HG03565 (cell line): ENCODE results near the gene LGALS7B.
"Not testable (repeated sequence)": the region's sequence is repeated elsewhere in the genome, so short reads cannot be mapped to it uniquely, and the experiment has no call there.

Experiments used
- ATAC-seq: cut with Tn5 transposase; IDR thresholded peaks from one replicate; pipeline ENCODE4 v1.9.1; 2021; ENCODE audit warnings: mild to moderate bottlenecking, moderate library complexity; ENCODE audit not compliant: unreplicated experiment

The LGALS7B gene

DNA sequence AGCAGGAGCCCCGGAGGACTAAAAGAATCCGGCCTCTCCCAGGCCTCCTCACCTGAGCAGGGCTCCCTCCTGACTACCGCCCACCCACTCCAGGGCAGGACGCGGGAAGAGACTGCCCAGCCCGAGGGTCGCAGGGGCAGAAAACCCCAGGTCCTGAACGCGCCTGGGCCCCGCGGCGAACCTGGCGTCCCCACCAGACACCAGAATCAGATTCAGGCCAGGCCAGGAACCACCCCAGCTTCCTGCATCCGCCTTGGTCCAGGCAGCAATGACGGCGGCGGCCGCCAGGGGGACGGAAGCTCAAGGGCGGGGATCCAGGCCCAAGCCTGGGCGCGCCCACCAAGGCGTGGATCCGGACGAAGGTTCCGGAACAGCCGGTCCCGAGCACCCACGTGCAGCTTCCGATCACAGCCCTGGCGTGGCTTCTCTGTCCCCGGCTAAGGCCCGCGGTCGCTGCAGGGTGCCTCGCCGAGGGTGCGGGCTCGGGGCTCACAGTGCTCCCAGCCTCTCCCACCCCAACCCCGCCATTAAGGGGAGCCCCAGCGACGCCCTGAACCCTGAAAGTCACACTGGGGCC, 19.3 kb upstream of the LGALS7B start:
- ATAC-seq: no peak

DNA sequence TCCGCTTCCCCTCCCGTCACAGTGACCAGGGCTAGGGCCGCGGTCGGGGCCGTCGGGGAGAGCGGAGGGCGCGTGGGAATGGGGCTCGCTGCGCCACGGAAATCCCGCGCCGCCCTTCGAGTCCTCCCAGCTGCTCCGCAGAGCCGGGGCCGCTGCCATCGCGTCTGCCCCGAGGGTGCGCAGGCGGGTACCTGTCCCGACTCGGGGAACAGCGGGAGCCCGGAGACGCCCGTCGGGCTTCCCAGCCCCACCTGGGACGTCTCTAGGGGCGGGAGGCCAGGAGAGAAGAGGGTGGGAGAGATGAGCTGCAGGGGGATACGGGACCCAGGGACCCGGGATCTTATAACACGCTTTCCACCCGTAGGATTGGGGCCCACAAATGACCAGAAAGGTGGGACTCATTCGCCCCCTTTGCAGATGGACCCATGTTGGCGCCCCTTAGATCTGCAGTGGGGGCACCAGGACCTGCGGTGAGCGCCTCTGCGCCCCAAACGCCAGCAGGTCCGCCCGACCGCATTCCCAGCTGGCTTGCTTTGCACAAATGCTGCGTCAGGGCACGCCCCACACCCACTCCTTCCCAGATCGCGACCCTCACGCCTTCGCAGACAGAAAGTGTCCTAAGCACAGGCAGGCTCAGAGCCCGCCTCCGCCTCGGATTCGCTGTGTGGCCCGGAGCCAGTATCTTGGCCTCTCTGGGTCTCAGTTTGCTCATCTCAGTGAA, 18.6 kb upstream of the LGALS7B start:
- ATAC-seq: not testable (repeated sequence)

DNA sequence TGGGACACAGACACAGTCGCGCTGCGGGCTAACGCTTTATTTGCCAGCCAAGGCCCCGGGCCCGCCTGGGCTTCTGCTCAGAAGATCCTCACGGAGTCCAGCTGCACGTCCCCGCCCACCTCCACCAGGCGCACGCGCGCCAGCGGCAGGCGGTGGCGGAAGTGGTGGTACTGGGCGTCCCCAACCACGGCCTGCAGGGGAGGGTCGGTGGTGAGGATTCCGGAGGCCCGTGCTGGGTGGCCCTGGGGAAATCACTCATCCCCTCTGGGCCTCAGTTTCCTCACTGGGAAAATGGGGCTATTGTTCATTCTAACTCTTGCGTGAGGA, 18.1 kb upstream of the LGALS7B start:
- ATAC-seq: not testable (repeated sequence)

DNA sequence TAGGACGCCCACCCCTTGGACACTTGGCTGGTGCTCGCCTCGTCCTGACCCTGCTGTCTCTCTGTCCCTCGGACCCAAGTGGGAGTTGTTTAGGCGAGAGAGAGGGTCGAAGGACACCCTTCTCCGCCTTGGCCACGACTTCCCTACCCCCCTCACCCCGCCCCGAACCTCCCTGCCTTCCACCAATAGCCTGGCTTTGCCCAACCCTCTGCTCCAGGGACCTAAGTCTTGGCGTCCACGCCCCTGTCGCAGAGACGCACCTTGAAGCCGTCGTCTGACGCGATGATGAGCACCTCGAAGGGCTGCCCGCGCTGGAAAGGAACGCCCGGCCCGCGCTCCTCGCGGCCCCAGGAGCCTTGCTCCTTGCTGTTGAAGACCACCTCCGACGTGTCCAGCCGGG, 17.4 kb upstream of the LGALS7B start:
- ATAC-seq: not testable (repeated sequence)

DNA sequence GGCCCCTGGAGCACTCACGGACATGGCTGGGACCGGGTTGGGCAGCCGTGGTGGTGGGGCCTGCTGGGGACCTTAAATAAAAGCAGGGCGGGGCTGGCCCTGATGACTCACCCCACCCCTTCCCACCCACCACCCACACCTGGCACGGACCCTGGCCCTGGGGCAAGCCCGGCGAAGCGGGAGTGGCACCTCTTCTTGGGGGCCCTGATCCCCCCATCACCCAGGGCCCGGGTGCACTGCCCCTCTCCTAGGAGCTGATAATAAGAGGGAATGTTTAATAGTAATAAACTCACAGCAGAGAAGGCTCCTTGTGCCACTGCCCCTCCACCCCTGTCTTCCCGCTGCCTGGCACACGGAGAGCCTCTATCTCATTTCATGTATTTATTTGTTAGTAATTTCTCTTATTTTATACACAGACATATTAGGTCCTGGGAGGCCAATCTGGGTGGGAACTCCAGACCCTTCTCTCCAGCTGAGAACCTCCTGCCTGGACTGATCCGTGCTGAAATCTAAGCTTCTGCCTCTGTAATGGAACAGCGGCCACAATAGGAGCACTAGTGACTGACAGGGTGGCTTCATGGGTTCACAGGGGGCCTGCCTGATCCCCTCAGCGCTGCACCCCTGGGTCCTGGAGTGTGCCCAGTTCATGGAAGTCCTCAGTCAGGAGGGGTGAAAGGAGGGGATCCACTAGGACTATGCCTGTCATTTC, 15.4 kb upstream of the LGALS7B start, which contains the start of gene LGALS7:
Gene LGALS7, minus strand, starts transcription at position 49 of the 709 bp plus-strand sequence. Its CDS starts 25 bp downstream, at position 24.
- ATAC-seq: no peak

DNA sequence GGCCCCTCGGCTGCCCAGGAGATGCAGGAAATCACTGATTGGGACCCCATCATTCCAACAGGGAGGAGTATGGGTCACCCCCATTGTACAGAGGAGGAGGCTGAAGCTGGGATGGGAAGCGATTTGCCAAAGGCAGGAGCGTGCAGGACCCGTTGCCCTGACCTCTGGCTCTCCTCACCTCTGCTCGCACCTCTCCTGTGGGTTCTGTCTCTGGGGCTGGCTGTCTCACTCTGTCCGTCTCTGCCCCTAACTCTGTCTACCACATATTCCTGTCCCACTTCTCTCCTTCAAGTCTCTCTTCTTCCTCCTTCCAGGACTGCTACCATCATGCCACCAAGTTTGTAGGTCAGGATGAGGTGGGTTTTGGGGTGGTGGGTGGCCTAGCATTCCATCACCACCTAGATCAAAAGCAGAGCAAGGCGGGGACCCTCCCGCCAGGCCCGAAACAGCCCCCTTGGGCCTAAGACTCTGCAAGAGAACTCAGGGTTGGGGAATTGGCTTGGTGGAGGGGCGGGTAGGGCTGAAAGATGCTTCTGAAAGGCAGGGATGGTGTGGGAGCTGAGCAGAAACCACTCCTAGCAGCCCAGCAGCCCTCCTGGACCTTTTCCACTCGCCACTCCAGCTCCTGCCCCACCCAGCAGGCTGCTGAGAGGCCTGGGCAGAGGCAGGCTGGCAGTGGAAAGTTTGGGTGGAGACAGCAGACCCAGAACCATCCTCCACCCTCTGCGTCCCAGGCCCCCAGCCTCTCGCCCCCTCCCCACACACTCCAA, 14.6 kb upstream of the LGALS7B start:
- ATAC-seq: no peak

DNA sequence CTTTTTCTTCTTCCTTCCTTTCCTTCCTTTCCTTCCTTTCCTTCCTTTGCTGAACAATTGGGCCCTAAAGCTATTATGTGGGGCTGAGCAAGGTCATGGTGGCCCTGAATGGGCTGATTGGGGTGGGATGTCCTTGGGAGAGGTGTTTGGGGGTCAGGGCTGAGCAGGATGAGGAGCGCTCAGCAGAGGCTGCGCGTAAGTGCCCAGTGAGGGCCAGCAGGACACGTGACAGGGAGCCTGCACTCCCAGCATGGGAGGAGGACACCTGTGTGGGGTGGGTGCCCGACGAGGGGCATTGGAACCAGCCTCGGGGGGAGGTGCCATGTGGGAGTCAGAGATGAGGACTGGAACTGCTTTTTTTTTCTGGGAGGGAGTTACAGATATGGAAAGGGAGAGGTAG, 10.3 kb upstream of the LGALS7B start:
- ATAC-seq: no peak

DNA sequence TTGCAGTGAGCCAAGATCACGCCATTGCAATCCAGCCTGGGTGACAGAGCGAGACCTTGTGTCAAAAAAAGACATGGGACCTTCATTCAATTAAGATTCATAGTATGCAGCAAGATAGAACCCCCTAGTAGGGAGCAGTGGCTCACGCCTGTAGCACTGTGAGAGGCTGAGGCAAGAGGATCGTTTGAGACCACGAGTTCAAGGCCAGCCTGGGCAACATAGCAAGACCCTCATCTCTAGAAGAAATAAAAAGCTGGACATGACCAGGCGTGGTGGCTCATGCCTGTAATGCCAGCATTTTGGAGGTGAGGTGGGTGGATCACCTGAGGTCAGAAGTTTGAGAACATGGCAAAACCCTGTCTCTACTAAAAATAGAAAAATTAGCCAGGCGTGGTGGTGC, 8.6 kb upstream of the LGALS7B start:
- ATAC-seq: no peak

DNA sequence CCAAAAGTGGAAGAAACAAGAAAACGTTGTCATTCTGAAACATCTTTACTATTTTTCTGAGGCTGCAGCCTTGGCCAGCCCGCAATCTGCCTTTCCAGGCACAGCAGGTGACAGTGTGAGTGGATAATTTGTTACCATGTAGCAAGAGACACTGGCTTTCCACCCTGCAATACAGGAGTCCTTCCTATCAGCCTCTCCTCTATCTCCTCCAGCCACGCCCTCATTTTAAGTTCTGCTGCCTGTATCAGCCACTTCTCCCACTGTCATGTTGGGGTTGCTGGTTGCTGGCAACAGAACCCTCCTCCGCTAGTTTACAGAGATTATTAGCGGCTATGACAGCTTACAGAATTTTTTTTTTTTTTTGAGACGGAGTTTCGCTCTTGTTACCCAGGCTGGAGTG, 7.9 kb upstream of the LGALS7B start:
- ATAC-seq: no peak

DNA sequence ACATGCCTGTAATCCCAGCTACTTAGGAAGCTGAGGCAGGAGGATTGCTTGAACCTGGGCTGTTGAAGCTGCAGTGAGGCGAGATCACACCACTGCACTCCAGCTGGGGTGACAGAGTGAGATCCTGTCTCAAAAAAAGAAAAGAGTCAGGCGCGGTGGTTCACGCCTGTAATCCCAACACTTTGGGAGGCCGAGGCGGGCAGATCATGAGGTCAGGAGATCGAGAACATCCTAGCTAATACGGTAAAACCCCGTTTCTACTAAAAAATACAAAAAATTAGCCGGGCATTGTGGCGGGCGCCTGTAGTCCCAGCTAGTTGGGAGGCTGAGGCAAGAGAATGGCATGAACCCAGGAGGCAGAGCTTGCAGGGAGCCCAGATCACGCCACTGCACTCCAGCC, 6.8 kb upstream of the LGALS7B start:
- ATAC-seq: not testable (repeated sequence)

DNA sequence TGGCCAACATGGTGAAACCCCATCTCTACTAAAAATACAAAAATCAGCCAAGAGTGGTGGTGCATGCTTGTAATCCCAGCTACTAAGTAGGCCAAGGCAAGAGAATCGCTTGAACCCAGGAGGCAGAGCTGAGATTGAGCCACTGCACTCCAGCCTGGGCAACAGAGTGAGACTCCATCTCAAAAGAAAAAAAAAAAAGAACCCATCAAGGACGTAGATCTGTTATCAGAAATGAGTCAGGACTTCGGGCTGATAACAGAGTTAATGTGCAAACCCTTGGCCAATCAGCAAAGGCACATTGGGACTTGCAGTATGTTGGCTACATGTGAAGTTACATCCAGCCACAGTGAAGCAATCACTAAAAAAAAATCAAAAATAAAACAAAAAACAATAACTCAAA, 4.8 kb upstream of the LGALS7B start:
- no peak for ATAC-seq

DNA sequence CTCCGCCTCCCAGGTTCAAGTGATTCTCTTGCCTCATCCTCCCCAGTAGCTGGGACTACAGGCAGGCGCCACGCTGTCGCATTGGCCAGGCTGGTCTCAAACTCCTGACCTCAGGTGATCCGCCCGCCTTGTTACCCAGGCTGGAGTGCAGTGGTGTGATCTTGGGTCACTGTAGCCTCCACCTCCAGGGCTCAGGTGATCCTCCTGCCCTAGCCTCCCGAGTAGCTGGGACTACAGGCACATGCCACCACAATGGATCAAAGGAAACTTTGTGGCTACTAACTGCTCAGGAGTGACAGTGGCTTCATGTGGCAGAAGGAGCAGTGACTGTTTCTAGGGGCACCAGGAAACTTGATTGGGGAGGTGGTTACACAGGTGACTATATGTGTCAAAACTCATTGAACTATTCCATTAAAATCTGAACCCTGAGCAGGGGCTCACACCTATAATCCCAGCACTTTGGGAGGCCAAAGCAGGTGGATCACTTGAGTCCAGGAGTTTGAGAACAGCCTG, 3.8 kb upstream of the LGALS7B start:
- no peak for ATAC-seq

DNA sequence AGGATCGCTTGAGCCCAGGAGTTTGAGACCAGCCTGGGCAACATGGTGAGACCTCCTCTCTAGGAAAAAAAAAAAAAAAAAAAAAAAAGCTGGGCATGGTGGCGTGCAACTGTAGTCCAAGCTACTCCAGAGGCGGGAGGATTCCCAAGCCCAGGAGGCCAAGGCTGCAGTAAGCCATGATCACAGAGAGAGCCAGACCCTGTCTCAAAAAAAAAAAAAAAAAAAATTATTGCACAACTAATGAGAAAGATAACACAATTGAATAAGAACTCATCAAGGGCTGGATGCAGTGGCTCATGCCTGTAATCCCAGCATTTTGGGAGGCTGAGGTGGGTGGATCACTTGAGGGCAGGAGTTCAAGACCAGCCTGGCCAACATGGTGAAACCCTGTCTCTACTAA, 2.9 kb upstream of the LGALS7B start:
- not testable (repeated sequence) for ATAC-seq

DNA sequence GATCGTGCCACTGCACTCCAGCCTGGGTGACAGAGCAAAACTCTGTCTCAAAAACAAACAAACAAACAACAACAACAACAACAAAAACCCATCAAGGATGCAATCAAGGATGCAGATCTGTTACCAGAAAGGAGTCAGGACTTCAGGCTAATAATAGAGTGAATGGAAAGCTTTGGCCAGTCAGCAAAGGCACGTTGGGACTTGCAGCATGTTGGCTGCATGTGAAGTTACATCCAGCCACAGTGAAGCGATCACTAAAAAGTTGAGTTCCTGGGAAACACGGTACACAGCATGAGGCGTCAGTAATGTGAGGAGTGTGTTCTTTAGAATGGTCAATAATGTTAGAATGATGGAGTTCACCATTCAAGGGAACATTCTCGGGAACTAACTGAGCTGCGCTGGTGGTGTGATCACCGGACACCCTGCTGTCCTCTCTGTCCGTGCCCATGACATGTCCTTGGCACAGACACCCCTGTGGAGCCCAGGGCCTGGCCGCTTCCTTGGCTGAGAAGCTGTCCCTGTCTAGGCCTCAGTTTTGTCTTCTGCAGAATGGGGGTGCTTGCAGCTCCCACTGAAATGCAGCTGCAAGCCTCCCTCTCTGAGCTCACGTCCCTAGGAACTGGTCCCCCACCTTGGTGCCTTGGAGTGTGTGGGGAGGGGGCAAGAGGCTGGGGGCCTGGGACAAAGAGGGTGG, 2.3 kb upstream of the LGALS7B start:
- ATAC-seq: no peak

DNA sequence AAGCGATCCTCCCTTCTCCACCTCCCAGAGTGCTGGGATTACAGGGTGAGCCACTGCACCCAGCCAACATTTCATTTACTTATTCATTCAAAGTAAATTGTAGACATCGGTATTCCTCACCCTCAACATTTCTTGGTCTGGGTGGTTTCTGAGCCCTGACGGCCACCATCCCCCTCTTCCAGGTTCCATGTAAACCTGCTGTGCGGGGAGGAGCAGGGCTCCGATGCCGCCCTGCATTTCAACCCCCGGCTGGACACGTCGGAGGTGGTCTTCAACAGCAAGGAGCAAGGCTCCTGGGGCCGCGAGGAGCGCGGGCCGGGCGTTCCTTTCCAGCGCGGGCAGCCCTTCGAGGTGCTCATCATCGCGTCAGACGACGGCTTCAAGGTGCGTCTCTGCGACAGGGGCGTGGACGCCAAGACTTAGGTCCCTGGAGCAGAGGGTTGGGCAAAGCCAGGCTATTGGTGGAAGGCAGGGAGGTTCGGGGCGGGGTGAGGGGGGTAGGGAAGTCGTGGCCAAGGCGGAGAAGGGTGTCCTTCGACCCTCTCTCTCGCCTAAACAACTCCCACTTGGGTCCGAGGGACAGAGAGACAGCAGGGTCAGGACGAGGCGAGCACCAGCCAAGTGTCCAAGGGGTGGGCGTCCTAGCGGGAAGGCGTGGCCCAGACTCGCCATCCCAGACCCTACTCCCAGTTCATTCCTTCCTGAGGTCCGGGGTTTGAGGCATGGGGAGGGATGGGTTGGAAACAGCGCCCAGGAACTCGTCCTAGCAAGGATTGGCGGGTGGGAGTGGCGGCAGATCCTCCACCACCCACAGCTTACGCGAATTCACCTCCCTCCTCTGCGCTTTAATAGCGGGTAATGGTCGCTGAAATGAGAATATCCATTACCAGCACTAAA, 1.8 kb downstream of the LGALS7B start:
- not testable (repeated sequence) for ATAC-seq

DNA sequence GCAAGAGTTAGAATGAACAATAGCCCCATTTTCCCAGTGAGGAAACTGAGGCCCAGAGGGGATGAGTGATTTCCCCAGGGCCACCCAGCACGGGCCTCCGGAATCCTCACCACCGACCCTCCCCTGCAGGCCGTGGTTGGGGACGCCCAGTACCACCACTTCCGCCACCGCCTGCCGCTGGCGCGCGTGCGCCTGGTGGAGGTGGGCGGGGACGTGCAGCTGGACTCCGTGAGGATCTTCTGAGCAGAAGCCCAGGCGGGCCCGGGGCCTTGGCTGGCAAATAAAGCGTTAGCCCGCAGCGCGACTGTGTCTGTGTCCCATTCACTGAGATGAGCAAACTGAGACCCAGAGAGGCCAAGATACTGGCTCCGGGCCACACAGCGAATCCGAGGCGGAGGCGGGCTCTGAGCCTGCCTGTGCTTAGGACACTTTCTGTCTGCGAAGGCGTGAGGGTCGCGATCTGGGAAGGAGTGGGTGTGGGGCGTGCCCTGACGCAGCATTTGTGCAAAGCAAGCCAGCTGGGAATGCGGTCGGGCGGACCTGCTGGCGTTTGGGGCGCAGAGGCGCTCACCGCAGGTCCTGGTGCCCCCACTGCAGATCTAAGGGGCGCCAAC, 2.6 kb downstream of the LGALS7B start:
- not testable (repeated sequence) for ATAC-seq

DNA sequence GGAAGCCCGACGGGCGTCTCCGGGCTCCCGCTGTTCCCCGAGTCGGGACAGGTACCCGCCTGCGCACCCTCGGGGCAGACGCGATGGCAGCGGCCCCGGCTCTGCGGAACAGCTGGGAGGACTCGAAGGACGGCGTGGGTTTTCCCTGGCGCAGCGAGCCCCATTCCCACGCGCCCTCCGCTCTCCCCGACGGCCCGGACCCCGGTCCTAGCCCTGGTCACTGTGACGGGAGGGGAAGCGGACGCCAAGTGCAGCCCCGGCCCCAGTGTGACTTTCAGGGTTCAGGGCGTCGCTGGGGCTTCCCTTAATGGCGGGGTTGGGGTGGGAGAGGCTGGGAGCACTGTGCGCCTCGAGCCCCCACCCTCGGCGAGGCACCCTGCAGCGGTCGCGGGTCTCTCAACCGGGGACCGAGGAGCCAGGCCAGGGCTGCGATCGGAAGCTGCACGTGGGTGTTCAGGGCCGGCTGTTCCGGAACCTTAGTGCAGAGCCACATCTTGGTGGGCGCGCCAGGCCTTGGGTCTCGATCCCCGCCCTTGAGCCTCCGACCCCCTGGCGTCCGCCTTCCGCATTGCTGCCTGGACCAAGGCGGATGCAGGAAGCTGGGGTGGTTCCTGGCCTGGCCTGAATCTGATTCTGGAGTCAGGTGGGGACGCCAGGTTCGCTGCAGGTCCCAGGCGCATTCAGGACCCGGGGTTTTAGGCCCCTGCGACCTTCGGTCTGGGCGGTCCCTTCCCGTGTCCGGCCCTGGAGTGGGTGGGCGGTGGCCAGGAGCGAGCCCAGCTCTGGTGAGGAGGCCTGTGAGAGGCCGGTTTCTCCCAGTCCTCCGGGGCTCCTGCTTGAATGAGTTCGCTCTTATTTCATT, 3.5 kb downstream of the LGALS7B start:
- no peak for ATAC-seq

DNA sequence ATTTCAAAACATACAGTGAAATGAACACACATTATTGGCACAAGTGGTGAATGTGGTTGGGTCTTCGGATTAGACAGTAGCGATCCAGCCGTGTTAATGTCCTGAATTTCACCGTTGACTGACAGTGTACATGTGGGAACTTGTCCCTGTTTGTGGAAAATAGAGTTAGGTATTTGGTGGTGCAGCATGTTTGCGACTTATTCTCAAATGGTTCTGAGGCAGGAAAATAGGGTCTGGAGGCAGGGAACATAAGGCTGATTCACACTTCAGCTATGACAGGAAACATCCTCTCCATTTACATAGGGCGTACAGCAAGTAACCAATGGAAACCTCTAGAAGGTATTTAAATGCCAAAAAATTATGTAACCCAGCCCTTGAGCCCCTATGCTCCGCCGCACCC, 4.2 kb downstream of the LGALS7B start:
- ATAC-seq: no peak
